Epithelial cell of alveolus of lung (primary cell): ENCODE measurements around the gene KCNT2. TPM values are rescaled to one million over a fixed set of nuclear protein-coding genes. Genes with fewer than 3 reads are reported as not detected.

ENCODE experiments used
- total RNA-seq: library from RNA; depleted of rRNA; stranded (reverse); fragments of >200 nt; gene quantifications from 2 replicates; pipeline ENCODE4 v1.2.1, GENCODE V29; 2015

KCNT2 gene
- total RNA-seq, result 3.1 and 4.8 TPM in 2 replicates

DNA sequence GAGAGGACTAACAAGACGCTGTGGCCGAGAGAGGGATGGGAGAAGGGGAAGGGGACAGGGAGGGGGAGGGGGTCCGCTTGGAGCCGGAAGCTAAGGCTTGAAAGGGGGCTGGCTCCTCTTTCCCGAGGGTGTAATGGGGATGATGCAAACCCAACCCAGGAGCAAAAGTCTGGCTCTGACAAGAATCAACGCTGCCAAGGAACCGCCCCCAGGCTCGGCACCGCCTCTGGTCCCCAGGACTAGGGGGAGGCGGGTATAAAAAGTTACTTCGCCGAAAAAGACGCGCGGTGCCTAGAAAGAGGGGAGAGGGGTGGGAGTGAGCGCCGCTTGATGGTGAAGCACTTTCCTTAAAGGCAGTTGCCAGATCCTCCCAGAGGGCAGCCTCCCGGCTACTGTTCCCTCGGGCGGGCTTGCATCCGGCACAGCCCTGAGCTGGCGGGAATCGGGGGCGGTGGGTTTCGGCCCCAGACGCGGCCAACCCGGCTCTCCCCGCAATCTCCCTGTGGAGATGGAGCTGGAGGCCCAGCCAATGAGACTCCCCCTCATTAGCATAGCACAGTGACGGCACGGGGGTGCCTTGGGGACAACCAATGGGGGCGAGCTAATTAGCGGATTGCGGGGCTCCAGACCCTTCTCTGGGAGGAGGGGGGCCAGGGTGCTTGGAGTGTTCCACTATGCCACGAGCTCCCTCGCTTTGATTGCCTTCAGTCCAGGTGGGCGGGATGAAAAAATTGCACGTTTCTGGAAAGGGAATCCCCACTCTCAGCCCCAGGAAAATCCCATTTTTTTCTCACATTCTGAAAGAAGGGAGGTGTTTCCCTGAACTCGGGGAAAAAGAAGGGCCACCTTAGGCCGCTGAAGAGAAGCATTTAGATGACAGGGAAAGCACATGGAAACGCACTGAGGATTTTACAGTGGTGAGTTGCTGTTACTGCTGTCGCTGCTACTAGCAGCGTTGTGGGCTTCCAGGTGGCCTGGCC, at the start of gene KCNT2:
Gene KCNT2 (minus strand): TSS at position 51 of the 980 bp plus-strand sequence. CDS start 131 bp downstream, outside the sequence.

DNA sequence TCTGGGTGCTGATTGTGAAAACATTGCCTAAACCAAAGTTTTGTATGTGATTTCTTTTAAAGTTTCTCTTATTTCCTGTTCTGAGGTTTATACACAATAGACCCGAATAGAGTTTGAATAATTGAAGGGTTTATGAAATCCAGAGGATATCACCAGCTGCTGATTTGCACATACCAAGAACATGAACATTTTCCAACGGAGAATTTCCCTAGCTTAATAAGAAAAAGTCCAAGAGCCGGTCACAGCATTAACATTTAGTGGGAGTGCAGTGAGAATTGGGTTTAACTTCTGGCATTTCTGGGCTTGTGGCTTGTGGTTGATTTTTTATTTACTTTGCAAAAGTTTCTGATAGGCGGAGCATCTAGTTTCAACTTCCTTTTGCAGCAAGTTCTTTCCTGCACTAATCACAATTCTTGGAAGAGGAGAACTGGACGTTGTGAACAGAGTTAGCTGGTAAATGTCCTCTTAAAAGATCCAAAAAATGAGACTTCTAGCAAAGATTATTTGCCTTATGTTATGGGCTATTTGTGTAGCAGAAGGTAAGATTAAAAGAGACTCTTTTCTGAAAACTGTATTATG, 43.5 kb upstream of the KCNT2 start, which contains the start of gene CFH:
Gene CFH (plus strand): TSS at position 407 of the 579 bp plus-strand sequence. CDS start 75 bp downstream, at position 482.

Other genes with a start within 250 kb of the KCNT2 start
- gene CFH, start 43.6 kb upstream of the KCNT2 start, total RNA-seq, result 50.0 and 121 TPM in 2 replicates
- gene CFHR3, start 166.4 kb upstream of the KCNT2 start, total RNA-seq, result 0.24 TPM in 1 of 2 replicates, not detected in the other
- gene CFHR1, start 211.3 kb upstream of the KCNT2 start, total RNA-seq, result not detected in 2 replicates